ENCODE data around the gene NCMAP. TPM values are rescaled to one million over a fixed set of nuclear protein-coding genes. Genes with fewer than 3 reads are reported as not detected.

The NCMAP gene
- total RNA-seq, 1 experiment from 2014 or later: not detected

DNA sequence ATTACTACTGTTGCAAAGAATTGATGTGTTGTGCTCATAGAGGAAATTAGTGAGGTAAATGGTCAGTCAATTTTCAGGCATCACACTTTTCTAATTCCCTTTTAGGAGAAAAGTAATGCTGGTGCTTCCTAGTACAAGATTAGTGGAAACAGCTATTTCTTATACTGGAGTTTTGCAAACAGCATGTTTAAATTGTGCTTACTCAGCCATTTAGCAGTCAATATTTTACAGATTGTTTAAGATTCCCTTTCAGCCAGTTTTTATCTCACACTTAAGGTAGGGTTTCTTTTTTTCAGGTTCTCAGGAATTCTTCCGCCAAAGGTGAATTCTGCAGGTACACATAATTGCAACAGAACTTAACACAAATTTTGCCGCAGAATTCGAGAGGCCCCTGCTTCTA lies 98.1 kb downstream of the NCMAP start:
- intact Hi-C loops (cut with micrococcal nuclease; ENCODE audit: unreplicated experiment): no loop called here
- CTCF ChIA-PET: interaction anchor here (0.5 kb wide), 1 partner anchor 68 kb away, joined by 4 read pairs; no protein-coding TSS in a partner anchor
- POLR2A ChIA-PET (ENCODE audit: low non-redundant PET): no interaction called here
- no peak for DNase-seq (ENCODE audit: low spot score)
- H3K36me3 ChIP-seq (ENCODE audit: insufficient read depth, low read length, poor library complexity, severe bottlenecking): peaks cover 97% of the 10 kb centered on the region
- H3K9me3 ChIP-seq (ENCODE audit: low read depth, low read length, poor library complexity, severe bottlenecking): no peaks in the 10 kb centered on the region
- H3K27ac ChIP-seq (ENCODE audit: low read depth, low read length, poor library complexity, severe bottlenecking): no peak overlapping the region
- no TSS peak for BruUV-seq (replicated peaks)
- no peak overlapping the region for H3K4me3 ChIP-seq (ENCODE audit: low read depth, low read length, poor library complexity, severe bottlenecking)
- H3K27me3 ChIP-seq (replicated peaks; ENCODE audit: insufficient read depth, low read depth, low read length, poor library complexity): no peaks in the 10 kb centered on the region
- TF ChIP-seq EZH2 (IDR thresholded peaks at IDR 0.05; ENCODE audit: borderline replicate concordance, low read depth, low read length, poor library complexity, severe bottlenecking): no peak
- TF ChIP-seq, protein P1, sequence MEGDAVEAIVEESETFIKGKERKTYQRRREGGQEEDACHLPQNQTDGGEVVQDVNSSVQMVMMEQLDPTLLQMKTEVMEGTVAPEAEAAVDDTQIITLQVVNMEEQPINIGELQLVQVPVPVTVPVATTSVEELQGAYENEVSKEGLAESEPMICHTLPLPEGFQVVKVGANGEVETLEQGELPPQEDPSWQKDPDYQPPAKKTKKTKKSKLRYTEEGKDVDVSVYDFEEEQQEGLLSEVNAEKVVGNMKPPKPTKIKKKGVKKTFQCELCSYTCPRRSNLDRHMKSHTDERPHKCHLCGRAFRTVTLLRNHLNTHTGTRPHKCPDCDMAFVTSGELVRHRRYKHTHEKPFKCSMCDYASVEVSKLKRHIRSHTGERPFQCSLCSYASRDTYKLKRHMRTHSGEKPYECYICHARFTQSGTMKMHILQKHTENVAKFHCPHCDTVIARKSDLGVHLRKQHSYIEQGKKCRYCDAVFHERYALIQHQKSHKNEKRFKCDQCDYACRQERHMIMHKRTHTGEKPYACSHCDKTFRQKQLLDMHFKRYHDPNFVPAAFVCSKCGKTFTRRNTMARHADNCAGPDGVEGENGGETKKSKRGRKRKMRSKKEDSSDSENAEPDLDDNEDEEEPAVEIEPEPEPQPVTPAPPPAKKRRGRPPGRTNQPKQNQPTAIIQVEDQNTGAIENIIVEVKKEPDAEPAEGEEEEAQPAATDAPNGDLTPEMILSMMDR (conservative IDR thresholded peaks at IDR 0.05; ENCODE audit: low read depth, low read length): no peak
- no peaks in the 10 kb centered on the region for H3K4me1 ChIP-seq (ENCODE audit: insufficient read depth, low read length, poor library complexity, severe bottlenecking)

DNA sequence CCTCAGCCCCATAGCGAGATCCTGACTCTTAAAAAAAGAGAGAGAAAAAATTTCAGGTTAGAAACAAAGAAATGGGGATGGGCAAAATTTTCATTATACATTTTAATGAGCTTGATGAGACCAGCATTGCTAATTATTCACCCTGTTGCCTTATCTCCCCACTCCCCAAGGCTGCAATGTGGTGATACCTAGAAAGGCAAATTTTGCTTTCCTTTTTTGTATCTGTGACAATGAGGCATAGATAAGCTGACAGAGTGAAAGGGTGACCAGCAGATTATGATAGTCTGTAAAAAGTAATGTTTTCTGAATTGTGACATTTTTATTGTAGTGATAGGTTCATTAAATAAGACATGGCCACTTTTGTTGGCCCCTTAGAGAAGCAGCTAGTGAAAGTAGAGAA lies 100.2 kb downstream of the NCMAP start:
- Histone ChIP-seq H3K27ac (ENCODE audit: low read depth, low read length, poor library complexity, severe bottlenecking) (no peak overlapping the region), H3K36me3 (ENCODE audit: insufficient read depth, low read length, poor library complexity, severe bottlenecking) (peaks cover 97% of the 10 kb centered on the region), H3K4me3 (ENCODE audit: low read depth, low read length, poor library complexity, severe bottlenecking) (no peak overlapping the region), H3K4me1 (ENCODE audit: insufficient read depth, low read length, poor library complexity, severe bottlenecking) (no peaks in the 10 kb centered on the region), H3K9me3 (ENCODE audit: low read depth, low read length, poor library complexity, severe bottlenecking) (no peaks in the 10 kb centered on the region), H3K27me3 (replicated peaks; ENCODE audit: insufficient read depth, low read depth, low read length, poor library complexity) (no peaks in the 10 kb centered on the region)
- no peak for DNase-seq (ENCODE audit: low spot score)
- intact Hi-C loops (cut with micrococcal nuclease; ENCODE audit: unreplicated experiment): no loop called here
- no TSS peak for BruUV-seq (replicated peaks)
- no peak for TF ChIP-seq EZH2 (IDR thresholded peaks at IDR 0.05; ENCODE audit: borderline replicate concordance, low read depth, low read length, poor library complexity, severe bottlenecking)
- TF ChIP-seq, protein P1 (conservative IDR thresholded peaks at IDR 0.05; ENCODE audit: low read depth, low read length): no peak
- ChIA-PET POLR2A (ENCODE audit: low non-redundant PET) (no interaction called here), CTCF (no interaction called here)

DNA sequence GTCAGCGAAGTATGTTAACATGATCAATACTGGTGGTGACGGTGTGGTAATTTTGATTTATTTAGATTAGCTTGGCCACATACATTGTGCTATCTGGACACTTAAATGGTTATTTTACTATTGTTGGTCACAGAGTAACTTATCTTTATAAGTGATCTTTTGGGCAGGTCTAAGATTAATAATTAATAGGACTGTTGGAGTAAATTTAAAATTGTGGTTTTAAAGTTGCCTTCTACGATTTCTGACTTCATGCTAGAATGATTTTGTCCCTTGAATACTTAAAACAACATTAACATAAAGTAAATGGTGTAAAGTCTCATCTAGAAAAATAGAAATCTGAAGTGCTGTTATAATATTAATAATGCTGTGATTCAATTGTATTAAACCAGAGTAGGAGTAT lies 101.9 kb downstream of the NCMAP start:
- no peaks in the 10 kb centered on the region for H3K9me3 ChIP-seq (ENCODE audit: low read depth, low read length, poor library complexity, severe bottlenecking)
- peaks cover 98% of the 10 kb centered on the region for H3K36me3 ChIP-seq (ENCODE audit: insufficient read depth, low read length, poor library complexity, severe bottlenecking)
- TF ChIP-seq EZH2 (IDR thresholded peaks at IDR 0.05; ENCODE audit: borderline replicate concordance, low read depth, low read length, poor library complexity, severe bottlenecking): no peak
- TF ChIP-seq, protein P1 (conservative IDR thresholded peaks at IDR 0.05; ENCODE audit: low read depth, low read length): no peak
- no peak overlapping the region for H3K27ac ChIP-seq (ENCODE audit: low read depth, low read length, poor library complexity, severe bottlenecking)
- BruUV-seq (replicated peaks): no TSS peak
- POLR2A ChIA-PET (ENCODE audit: low non-redundant PET): interaction anchor here (0.7 kb wide), 1 partner anchor 12 kb away, joined by 16 read pairs; no protein-coding TSS in a partner anchor
- H3K4me1 ChIP-seq (ENCODE audit: insufficient read depth, low read length, poor library complexity, severe bottlenecking): no peaks in the 10 kb centered on the region
- CTCF ChIA-PET: no interaction called here
- H3K4me3 ChIP-seq (ENCODE audit: low read depth, low read length, poor library complexity, severe bottlenecking): no peak overlapping the region
- no peaks in the 10 kb centered on the region for H3K27me3 ChIP-seq (replicated peaks; ENCODE audit: insufficient read depth, low read depth, low read length, poor library complexity)
- intact Hi-C loops (cut with micrococcal nuclease; ENCODE audit: unreplicated experiment): no loop called here
- no peak for DNase-seq (ENCODE audit: low spot score)

Other genes with a start within 250 kb of the NCMAP start
- 0.20 TPM in 1 of 2 replicates, not detected in the other for gene GRHL3, start 236.7 kb upstream of the NCMAP start, total RNA-seq (2021)
- 7.2 and 8.6 TPM in 2 replicates for gene STPG1, start 142.3 kb upstream of the NCMAP start, total RNA-seq (2021)
- 6.5 and 7.3 TPM in 2 replicates for gene NIPAL3, start 140.3 kb upstream of the NCMAP start, total RNA-seq (2021)
- gene RCAN3, start 53.3 kb upstream of the NCMAP start, total RNA-seq (2021): 7.4 and 9.1 TPM in 2 replicates
- gene SRRM1, start 87.2 kb downstream of the NCMAP start, total RNA-seq (2021): 185 and 193 TPM in 2 replicates
- 207 and 209 TPM in 2 replicates for gene CLIC4, start 189.4 kb downstream of the NCMAP start, total RNA-seq (2021)